Spleen (tissue), 11 donors: ENCODE data around the gene RSPRY1. TPM values are rescaled to one million over a fixed set of nuclear protein-coding genes. Genes with fewer than 3 reads are reported as not detected.

Experiments
- DNase-seq: peaks from one replicate; pipeline ENCODE4 v3.0.0-alpha.2; 2020
- H3K27ac ChIP-seq, 8 donors: fragments of 200-600 bp; sonication (generic) in 7 of 8; 1 replicate in 4 of 8; 2 replicates in 4 of 8; pipeline versions ENCODE4 v1.5.0 to v1.8.0; 2016 to 2021; ENCODE audit warnings: inconsistent platforms in 4 of 8, mild to moderate bottlenecking in 4 of 8, moderate library complexity in 1 of 8
- H3K27me3 ChIP-seq, 7 donors: fragments of 200-600 bp; sonication (generic) in 6 of 7; replicated peaks in 1 of 7; 1 replicate in 4 of 7; 2 replicates in 3 of 7; pipeline versions ENCODE4 v1.5.0 to v1.8.0; 2016 to 2021; ENCODE audit warnings: inconsistent platforms in 3 of 7, mild to moderate bottlenecking in 1 of 7
- H3K36me3 ChIP-seq, 6 donors: fragments of 200-600 bp; sonication (generic) in 5 of 6; 1 replicate in 4 of 6; 2 replicates in 2 of 6; pipeline versions ENCODE4 v1.5.0 to v1.8.0; 2016 to 2021; ENCODE audit warnings: inconsistent platforms in 2 of 6
- H3K4me1 ChIP-seq, 6 donors: fragments of 200-600 bp; sonication (generic) in 5 of 6; 1 replicate in 3 of 6; 2 replicates in 3 of 6; pipeline versions ENCODE4 v1.5.0 to v1.8.0; 2016 to 2021; ENCODE audit warnings: inconsistent platforms in 3 of 6
- H3K4me3 ChIP-seq, 8 donors: fragments of 200-600 bp; sonication (generic) in 7 of 8; 1 replicate in 4 of 8; 2 replicates in 4 of 8; pipeline versions ENCODE4 v1.5.0 to v1.8.0; 2016 to 2021; ENCODE audit warnings: inconsistent platforms in 4 of 8, mild to moderate bottlenecking in 4 of 8, moderate library complexity in 2 of 8
- H3K9me3 ChIP-seq, 8 donors: fragments of 200-600 bp; sonication (generic) in 7 of 8; 1 replicate in 4 of 8; 2 replicates in 4 of 8; pipeline versions ENCODE4 v1.5.0 to v1.8.0; 2016 to 2021; ENCODE audit warnings: inconsistent platforms in 4 of 8
- CTCF ChIP-seq, 11 experiments: fragments of 200-600 bp in 7 of 11; fragments of 450-650 bp in 4 of 11; sonication (generic) in 4 of 11; IDR thresholded peaks in 8 of 11; conservative IDR thresholded peaks in 3 of 11; 1 replicate in 7 of 11; 2 replicates in 4 of 11; pipeline versions ENCODE4 v1.4.0 to v1.8.0; 2016 to 2021; ENCODE audit warnings: antibody characterized with exemption in 11 of 11, inconsistent platforms in 4 of 11, mild to moderate bottlenecking in 1 of 11
- POLR2A ChIP-seq, 3 donors: fragments of 450-650 bp; IDR thresholded peaks; one replicate each; pipeline ENCODE4 v1.5.1; 2017; ENCODE audit warnings: antibody characterized with exemption in 3 of 3, mild to moderate bottlenecking in 1 of 3
- POLR2AphosphoS5 ChIP-seq, 3 donors: sonication (generic); formaldehyde crosslinking; IDR thresholded peaks; one replicate each; pipeline ENCODE4 v1.5.1; 2017; ENCODE audit warnings: antibody characterized with exemption in 3 of 3
- WGBS, 5 donors: extraction: QIAGEN DNeasy Blood & Tissue Kit in 3 of 5; methylation state at CpG; one replicate each; pipeline versions ENCODE4 v1.1.5 to v1.1.7; 2013 to 2018; 5-methylcytosine and 5-hydroxymethylcytosine counted together
- intact Hi-C: fragments of 100-400 bp; cut with DNase I; formaldehyde crosslinking; loops from one replicate; pipeline ENCODE4 v1.15.0; 2023; ENCODE audit warnings: low total_unique reads
- polyA plus RNA-seq, 3 donors: library from polyadenylated mRNA; stranded (reverse); fragments of 200-250 nt; gene quantifications; one replicate each; pipeline ENCODE4 v1.2.1, GENCODE V29; 2013
- total RNA-seq, 7 donors: library from RNA; depleted of rRNA in 3 of 7; stranded (reverse); fragments of >200 nt in 3 of 7; fragmentation: NEBNext Ultra II Directional in 4 of 7; extraction: Animal tissue kit (Norgen Biotek cat#: 25700) in 4 of 7; gene quantifications; one replicate each; pipeline versions ENCODE4 v1.1.0 to v1.2.1, GENCODE V29; 2016 to 2021
- donor health status: healthy with polysubstance abuse.
- donor health status: DM: no; HTN: no; CAD: no; lungs with moderate emphysema.
- donor health status: DM: no; HTN: no; CAD: no.
- donor health status: Bipolar disorder and iron deficiency.
- donor health status: healthy.
- donor health status: DM: no; HTN: no; CAD: no.
- donor health status: DM: yes; HTN: yes; CAD: no.

Gene RSPRY1
- total and polyA plus RNA-seq, 10 donors = 7.3 to 38.8 (median 29.4) TPM

GRCh38 chr16:57255686-57256415, 69.7 kb downstream of the RSPRY1 start:
- Histone ChIP-seq H3K27ac (no peak overlapping the region), H3K36me3 (peaks cover 9 to 68% (median 45%) of the 10 kb centered on the region in 6 donors), H3K4me1 (peaks cover 0 to 17% (median 10%) of the 10 kb centered on the region in 6 donors), H3K4me3 (no peak overlapping the region), H3K9me3 (no peaks in the 10 kb centered on the region), H3K27me3 (no peaks in the 10 kb centered on the region)
- intact Hi-C loops = no loop called here
- DNase-seq = peak; percentile 50
- TF ChIP-seq POLR2A (IDR thresholded peaks at IDR 0.05) (no peak), POLR2AphosphoS5 (IDR thresholded peaks at IDR 0.05) (no peak), CTCF (IDR thresholded peaks at IDR 0.05 in 8 of 11, conservative IDR thresholded peaks at IDR 0.05 in 3 of 11) (no peak)
- 79 to 89% (median 81%) methylated on average over 10 of the region's 10 CpGs for WGBS, 5 donors

GRCh38 chr16:57256601-57257395, 70.7 kb downstream of the RSPRY1 start:
- peak; percentile 72 for DNase-seq
- Histone ChIP-seq H3K36me3 (peaks cover 8 to 59% (median 35%) of the 10 kb centered on the region in 6 donors), H3K27me3 (no peaks in the 10 kb centered on the region), H3K9me3 (no peaks in the 10 kb centered on the region), H3K4me1 (peaks cover 0 to 17% (median 10%) of the 10 kb centered on the region in 6 donors), H3K27ac (no peak overlapping the region), H3K4me3 (no peak overlapping the region)
- WGBS, 5 donors = 90 to 95% (median 93%) methylated on average over 10 to 16 of the region's 16 CpGs
- TF ChIP-seq CTCF (IDR thresholded peaks at IDR 0.05 in 8 of 11, conservative IDR thresholded peaks at IDR 0.05 in 3 of 11) (no peak), POLR2A (IDR thresholded peaks at IDR 0.05) (no peak)
- intact Hi-C loops = no loop called here

- 90 to 94% (median 91%) methylated on average over 13 of the region's 13 CpGs for WGBS, 5 donors
- no peak overlapping the region for H3K4me3 ChIP-seq
- peaks cover 0 to 17% (median 10%) of the 10 kb centered on the region in 6 donors for H3K4me1 ChIP-seq
- intact Hi-C loops = no loop called here
- TF ChIP-seq POLR2AphosphoS5 (IDR thresholded peaks at IDR 0.05) (peak in 1 of 3 donors; percentile 20), CTCF (IDR thresholded peaks at IDR 0.05 in 8 of 11, conservative IDR thresholded peaks at IDR 0.05 in 3 of 11) (no peak)
- H3K27me3 ChIP-seq = no peaks in the 10 kb centered on the region
- H3K9me3 ChIP-seq = no peaks in the 10 kb centered on the region
- no peak overlapping the region for H3K27ac ChIP-seq
- DNase-seq = peak; percentile 50
- H3K36me3 ChIP-seq = peaks cover under 1 to 51% (median 28%) of the 10 kb centered on the region in 6 donors
Measured at GRCh38 chr16:57257455-57258070, 71.4 kb downstream of the RSPRY1 start.
